HEK293 (cell line): ENCODE results near the gene FPGS.

ENCODE experiments used
- CTCF ChIA-PET: fragments of 350-600 bp; formaldehyde crosslinking; extraction: SDS; loops from one replicate; lab custom pipeline; 2021; ENCODE audit warnings: antibody characterized with exemption; lab: Yijun Ruan, JAX
- POLR2A ChIA-PET: fragments of 300-600 bp; formaldehyde crosslinking; extraction: SDS; loops from one replicate; lab custom pipeline; 2020; ENCODE audit warnings: antibody characterized with exemption, inconsistent platforms; lab: Yijun Ruan, JAX
- H3K27ac ChIP-seq: fragments of 200-500 bp; sonication (Bioruptor generic); 2 replicates; pipeline ENCODE4 v1.5.1; 2014; ENCODE audit warnings: low read depth, low read length, control low read depth, inconsistent platforms; ENCODE audit errors: extremely low read depth
- H3K36me3 ChIP-seq, 2 experiments: fragments of 200-500 bp in 1 of 2; sonication (Bioruptor generic) in 1 of 2; 1 replicate in 1 of 2; 2 replicates in 1 of 2; pipeline ENCODE4 v1.5.1; 2014 to 2017; ENCODE audit warnings: inconsistent platforms in 2 of 2, low read length in 2 of 2; ENCODE audit not compliant: control insufficient read depth in 2 of 2, insufficient read depth in 1 of 2
- H3K4me1 ChIP-seq: fragments of 200-500 bp; sonication (Bioruptor generic); 2 replicates; pipeline ENCODE4 v1.5.1; 2014; ENCODE audit warnings: mild to moderate bottlenecking, low read length, inconsistent platforms; ENCODE audit not compliant: control insufficient read depth, insufficient read depth
- H3K4me3 ChIP-seq: 2 replicates; pipeline ENCODE4 v1.5.1; 2011; ENCODE audit warnings: low read depth, mild to moderate bottlenecking, control low read depth, low read length, moderate library complexity
- H3K9me3 ChIP-seq: fragments of 200-500 bp; sonication (Bioruptor generic); 2 replicates; pipeline ENCODE4 v1.5.1; 2014; ENCODE audit warnings: low read depth, low read length, inconsistent platforms; ENCODE audit not compliant: control insufficient read depth, insufficient read depth
- TRIM28 ChIP-seq: IDR thresholded peaks from 2 replicates; pipeline ENCODE4 v1.6.1; 2011; ENCODE audit warnings: low read length, control low read depth, borderline replicate concordance
- ZBTB11 ChIP-seq: fragments of 450-650 bp; formaldehyde crosslinking; conservative IDR thresholded peaks from 2 replicates; pipeline ENCODE4 v1.5.1; 2016; ENCODE audit warnings: low read depth, missing biosample characterization, missing genetic modification characterization
- ZBTB26 ChIP-seq: fragments of 450-650 bp; formaldehyde crosslinking; optimal IDR thresholded peaks from 2 replicates; pipeline ENCODE3; 2016; ENCODE audit warnings: missing biosample characterization, mild to moderate bottlenecking, missing genetic modification characterization
- ZBTB8A ChIP-seq: fragments of 450-650 bp; formaldehyde crosslinking; IDR thresholded peaks from 2 replicates; pipeline ENCODE4 v1.5.1; 2016; ENCODE audit warnings: missing biosample characterization, missing genetic modification characterization
- ZIC2 ChIP-seq: fragments of 450-650 bp; formaldehyde crosslinking; IDR thresholded peaks from 2 replicates; pipeline ENCODE4 v1.5.1; 2016; ENCODE audit warnings: missing biosample characterization, missing genetic modification characterization
- ZNF140 ChIP-seq: fragments of 450-650 bp; formaldehyde crosslinking; IDR thresholded peaks from 2 replicates; pipeline ENCODE4 v1.5.1; 2016; ENCODE audit warnings: missing biosample characterization, missing genetic modification characterization
- ZNF148 ChIP-seq: fragments of 450-650 bp; formaldehyde crosslinking; IDR thresholded peaks from 2 replicates; pipeline ENCODE4 v1.5.0; 2017; ENCODE audit warnings: missing biosample characterization, missing genetic modification characterization, borderline replicate concordance
- ZNF155 ChIP-seq: fragments of 450-650 bp; formaldehyde crosslinking; IDR thresholded peaks from 2 replicates; pipeline ENCODE4 v1.5.1; 2016; ENCODE audit warnings: missing biosample characterization, missing genetic modification characterization
- ZNF18 ChIP-seq: fragments of 450-650 bp; formaldehyde crosslinking; IDR thresholded peaks from 2 replicates; pipeline ENCODE4 v1.5.1; 2016; ENCODE audit warnings: missing biosample characterization, missing genetic modification characterization
- ZNF223 ChIP-seq: fragments of 450-650 bp; formaldehyde crosslinking; IDR thresholded peaks from 2 replicates; pipeline ENCODE4 v1.5.1; 2016; ENCODE audit warnings: missing biosample characterization, missing genetic modification characterization
- ZNF366 ChIP-seq: fragments of 450-650 bp; formaldehyde crosslinking; conservative IDR thresholded peaks from 2 replicates; pipeline ENCODE4 v1.5.1; 2016; ENCODE audit warnings: missing biosample characterization, missing genetic modification characterization
- ZNF529 ChIP-seq: fragments of 450-650 bp; formaldehyde crosslinking; IDR thresholded peaks from 2 replicates; pipeline ENCODE4 v1.5.1; 2017; ENCODE audit warnings: missing genetic modification characterization, missing biosample characterization; ENCODE audit not compliant: insufficient replicate concordance
- ZNF585B ChIP-seq: fragments of 450-650 bp; formaldehyde crosslinking; IDR thresholded peaks from 2 replicates; pipeline ENCODE4 v1.5.1; 2016; ENCODE audit warnings: missing biosample characterization, missing genetic modification characterization
- ZNF624 ChIP-seq: fragments of 450-650 bp; formaldehyde crosslinking; IDR thresholded peaks from 2 replicates; pipeline ENCODE4 v1.5.1; 2017; ENCODE audit warnings: missing biosample characterization, missing genetic modification characterization
- ZNF670 ChIP-seq: fragments of 450-650 bp; formaldehyde crosslinking; IDR thresholded peaks from 2 replicates; pipeline ENCODE4 v1.5.1; 2016; ENCODE audit warnings: missing biosample characterization, missing genetic modification characterization, low read depth
- ZNF792 ChIP-seq: fragments of 450-650 bp; formaldehyde crosslinking; IDR thresholded peaks from 2 replicates; pipeline ENCODE4 v1.5.1; 2016; ENCODE audit warnings: missing biosample characterization, missing genetic modification characterization
- ZNF843 ChIP-seq: fragments of 450-650 bp; formaldehyde crosslinking; IDR thresholded peaks from 2 replicates; pipeline ENCODE4 v1.5.1; 2016; ENCODE audit warnings: missing biosample characterization, missing genetic modification characterization
- ZSCAN16 ChIP-seq: fragments of 450-650 bp; formaldehyde crosslinking; IDR thresholded peaks from 2 replicates; pipeline ENCODE4 v1.5.1; 2016; ENCODE audit warnings: missing biosample characterization, missing genetic modification characterization

The FPGS gene

GRCh38 chr9:127812936-127813675 lies 10.4 kb downstream of the FPGS start (continued):
- TF ChIP-seq ZNF18 (tag by site-specific recombination), result no peak
- TF ChIP-seq ZBTB11 (tag by site-specific recombination), result no peak
- TF ChIP-seq ZIC2 (tag by site-specific recombination), result no peak

GRCh38 chr9:127813686-127814226 lies 11.1 kb downstream of the FPGS start:
- H3K4me3 ChIP-seq, result no peak overlapping the region
- POLR2A ChIA-PET, result no interaction called here
- TF ChIP-seq ZNF148 (tag by site-specific recombination) (no peak), TRIM28 (no peak), ZNF624 (no peak), ZNF792 (tag by site-specific recombination) (no peak), ZNF223 (tag by site-specific recombination) (no peak), ZNF843 (tag by site-specific recombination) (no peak), ZBTB8A (tag by site-specific recombination) (no peak), ZNF155 (tag by site-specific recombination) (no peak), ZNF366 (tag by site-specific recombination) (no peak), ZBTB26 (tag by site-specific recombination) (no peak), ZSCAN16 (tag by site-specific recombination) (no peak), ZNF529 (no peak), ZNF670 (no peak), ZNF585B (tag by site-specific recombination) (no peak), ZNF140 (tag by site-specific recombination) (no peak)
- H3K27ac ChIP-seq, result no peak overlapping the region
- CTCF ChIA-PET, result interaction anchor here (1.0 kb wide), 1 partner anchor 11 kb away, joined by 3 read pairs; no protein-coding TSS in a partner anchor
- H3K36me3 ChIP-seq, result peaks cover 0 to 53% of the 10 kb centered on the region in 2 experiments; a peak in 2 of 3 replicates
- H3K9me3 ChIP-seq, result no peaks in the 10 kb centered on the region
- no peaks in the 10 kb centered on the region for H3K4me1 ChIP-seq
